HepG2 (cell line): ENCODE data around the gene NYAP1. TPM values are rescaled to one million over a fixed set of nuclear protein-coding genes. Genes with fewer than 3 reads are reported as not detected.

ENCODE experiments used
- CBFB ChIP-seq: sonication (generic); formaldehyde crosslinking; IDR thresholded peaks from 2 replicates; pipeline ENCODE4 v1.4.0; 2020; ENCODE audit warnings: missing genetic modification reagents
- CENPX ChIP-seq: sonication (generic); formaldehyde crosslinking; IDR thresholded peaks from 2 replicates; pipeline ENCODE4 v1.9.0; 2021; ENCODE audit warnings: mild to moderate bottlenecking, missing genetic modification reagents, moderate library complexity
- FOXC1 ChIP-seq: sonication (generic); formaldehyde crosslinking; IDR thresholded peaks from 2 replicates; pipeline ENCODE4 v1.8.0; 2022; ENCODE audit warnings: mild to moderate bottlenecking, missing genetic modification reagents, borderline replicate concordance
- HNRNPL ChIP-seq: fragments of 200-400 bp; formaldehyde crosslinking; IDR thresholded peaks from 2 replicates; pipeline ENCODE4 v1.6.1; 2017; ENCODE audit warnings: mild to moderate bottlenecking, low read depth, low read length
- IKZF4 ChIP-seq: sonication (generic); formaldehyde crosslinking; IDR thresholded peaks from 2 replicates; pipeline ENCODE4 v1.5.1; 2020; ENCODE audit warnings: borderline replicate concordance, mild to moderate bottlenecking, low read depth, missing genetic modification reagents; ENCODE audit errors: not compliant biosample characterization
- RBFOX2 ChIP-seq: fragments of 200-400 bp; formaldehyde crosslinking; IDR thresholded peaks from 2 replicates; pipeline ENCODE4 v1.6.1; 2017; ENCODE audit warnings: low read depth, mild to moderate bottlenecking, low read length
- RXRA ChIP-seq: sonication (generic); formaldehyde crosslinking; IDR thresholded peaks from 2 replicates; pipeline ENCODE4 v1.5.1; 2020; ENCODE audit warnings: missing genetic modification reagents
- SRSF1 ChIP-seq: fragments of 200-400 bp; formaldehyde crosslinking; optimal IDR thresholded peaks from 2 replicates; pipeline ENCODE3; 2017; ENCODE audit warnings: mild to moderate bottlenecking, low read depth, low read length, moderate library complexity
- TAF15 ChIP-seq: fragments of 200-400 bp; formaldehyde crosslinking; IDR thresholded peaks from one replicate; pipeline ENCODE4 v1.6.1; 2018; ENCODE audit warnings: mild to moderate bottlenecking, low read depth, low read length; ENCODE audit not compliant: poor library complexity, severe bottlenecking
- ZBTB38 ChIP-seq: sonication (generic); formaldehyde crosslinking; IDR thresholded peaks from 2 replicates; pipeline ENCODE4 v1.5.1; 2020; ENCODE audit warnings: mild to moderate bottlenecking, missing genetic modification reagents
- ZMAT3 ChIP-seq: sonication (generic); formaldehyde crosslinking; conservative IDR thresholded peaks from 2 replicates; pipeline ENCODE4 v1.7.0; 2021; ENCODE audit warnings: missing genetic modification reagents
- ZNF251 ChIP-seq: sonication (generic); formaldehyde crosslinking; IDR thresholded peaks from 2 replicates; pipeline ENCODE4 v1.9.0; 2021; ENCODE audit warnings: mild to moderate bottlenecking, missing genetic modification reagents
- ZNF468 ChIP-seq: sonication (generic); formaldehyde crosslinking; IDR thresholded peaks from 2 replicates; pipeline ENCODE4 v1.8.0; 2022; ENCODE audit warnings: mild to moderate bottlenecking, moderate library complexity, missing genetic modification reagents
- ZNF607 ChIP-seq: sonication (generic); formaldehyde crosslinking; IDR thresholded peaks from 2 replicates; pipeline ENCODE4 v1.5.1; 2020; ENCODE audit warnings: missing genetic modification reagents, mild to moderate bottlenecking, borderline replicate concordance
- ZNF792 ChIP-seq: IDR thresholded peaks from 2 replicates; pipeline ENCODE4 v1.6.1; 2016
- ZSCAN25 ChIP-seq: sonication (generic); formaldehyde crosslinking; IDR thresholded peaks from 2 replicates; pipeline ENCODE4 v1.8.0; 2022; ENCODE audit warnings: mild to moderate bottlenecking, missing genetic modification reagents
- polyA plus RNA-seq, 8 experiments: library from polyadenylated mRNA; depleted of rRNA in 3 of 8; stranded (reverse) in 7 of 8; unstranded in 1 of 8; fragments of >200 nt; fragmentation: Illumina TruSeq in 4 of 8; extraction: Trizol in 4 of 8; gene quantifications; 2 replicates each; pipeline versions ENCODE4 v1.2.1 to v1.2.3, GENCODE V29; 2011 to 2016; ENCODE audit warnings: low read depth in 4 of 8, missing spikeins in 1 of 8, mixed read lengths in 1 of 8; ENCODE audit not compliant: insufficient read depth in 1 of 8
- total RNA-seq, 5 experiments: library from RNA; depleted of rRNA; stranded (reverse); fragments of >200 nt; fragmentation: Illumina TruSeq; extraction: Trizol; gene quantifications; 2 replicates each; pipeline ENCODE4 v1.2.3, GENCODE V29; 2016; ENCODE audit warnings: low read depth in 1 of 5
- TF ChIP-seq, protein P1 (sequence below), 2 experiments: sonication (generic) in 1 of 2; formaldehyde crosslinking in 1 of 2; IDR thresholded peaks; 2 replicates each; pipeline versions ENCODE4 v1.4.0 to v1.6.1; 2018 to 2020; ENCODE audit warnings: missing genetic modification reagents in 2 of 2, borderline replicate concordance in 1 of 2, low read depth in 1 of 2, mild to moderate bottlenecking in 1 of 2, missing biosample characterization in 1 of 2
- TF ChIP-seq, protein P2 (sequence below): IDR thresholded peaks from 2 replicates; pipeline ENCODE4 v1.6.1; 2016; ENCODE audit warnings: mild to moderate bottlenecking
- TF ChIP-seq, protein P3 (sequence below): IDR thresholded peaks from 2 replicates; pipeline ENCODE4 v1.6.1; 2018; ENCODE audit warnings: missing genetic modification reagents, mild to moderate bottlenecking, missing compliant biosample characterization
- TF ChIP-seq, protein P4 (sequence below): IDR thresholded peaks from 2 replicates; pipeline ENCODE4 v1.6.1; 2016; ENCODE audit warnings: mild to moderate bottlenecking, missing biosample characterization, missing genetic modification reagents
- TF ChIP-seq, protein P5 (sequence below): IDR thresholded peaks from 2 replicates; pipeline ENCODE4 v1.6.1; 2016; ENCODE audit warnings: low read depth, borderline replicate concordance

NYAP1 gene
- total and polyA plus RNA-seq, 2 of the 13 experiments (the other 11 are each of a cell fraction or from before 2014, with no cell fraction given) = 0.15 to 0.46 TPM

DNA sequence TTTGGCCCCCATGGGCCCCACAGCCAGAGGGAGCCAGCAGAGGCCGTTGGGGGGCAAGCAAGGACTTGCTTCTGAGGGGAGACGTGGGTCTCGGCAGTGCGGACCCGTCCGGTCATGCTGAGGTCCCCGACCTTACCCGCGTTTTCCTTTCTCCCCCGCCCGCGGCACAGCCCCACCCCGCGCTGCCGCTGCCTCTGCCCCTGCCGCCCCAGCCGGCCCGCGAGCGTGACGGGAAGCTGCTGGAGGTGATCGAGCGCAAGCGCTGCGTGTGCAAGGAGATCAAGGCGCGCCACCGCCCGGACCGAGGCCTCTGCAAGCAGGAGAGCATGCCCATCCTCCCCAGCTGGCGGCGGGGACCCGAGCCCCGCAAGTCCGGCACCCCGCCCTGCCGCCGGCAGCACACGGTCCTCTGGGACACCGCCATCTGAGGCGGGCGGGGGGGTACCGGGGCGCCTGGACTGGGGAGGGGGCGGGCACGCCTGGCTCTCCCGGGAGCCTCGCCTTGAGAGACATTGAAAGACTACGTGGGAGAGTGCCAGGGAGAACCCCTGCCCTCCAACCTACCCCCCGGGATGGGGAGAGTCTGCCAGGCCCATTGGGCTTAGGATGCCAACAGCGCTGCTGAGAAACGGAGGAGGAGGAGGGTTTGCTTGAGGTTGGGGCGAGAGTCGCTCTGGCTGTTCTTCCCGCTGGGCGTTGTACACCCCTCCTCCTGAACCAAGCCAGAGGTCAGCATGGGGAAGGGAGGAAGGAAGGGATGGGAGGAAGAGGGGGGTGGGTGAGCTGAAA lies 9.9 kb downstream of the NYAP1 start (continued):
- no peak for TF ChIP-seq ZNF607 (CRISPR knock-in tag)
- TF ChIP-seq ZNF468 (CRISPR knock-in tag) = no peak
- TF ChIP-seq ZBTB38 (CRISPR knock-in tag) = no peak
- TF ChIP-seq TAF15 = peak; percentile 70
- TF ChIP-seq ZSCAN25 (CRISPR knock-in tag) = peak; percentile 41; the same call in 1 of the 2 replicates
- TF ChIP-seq HNRNPL = 0 out of 2 replicates have a peak, but pooled peaks have one; percentile 32
- TF ChIP-seq, protein P1, sequence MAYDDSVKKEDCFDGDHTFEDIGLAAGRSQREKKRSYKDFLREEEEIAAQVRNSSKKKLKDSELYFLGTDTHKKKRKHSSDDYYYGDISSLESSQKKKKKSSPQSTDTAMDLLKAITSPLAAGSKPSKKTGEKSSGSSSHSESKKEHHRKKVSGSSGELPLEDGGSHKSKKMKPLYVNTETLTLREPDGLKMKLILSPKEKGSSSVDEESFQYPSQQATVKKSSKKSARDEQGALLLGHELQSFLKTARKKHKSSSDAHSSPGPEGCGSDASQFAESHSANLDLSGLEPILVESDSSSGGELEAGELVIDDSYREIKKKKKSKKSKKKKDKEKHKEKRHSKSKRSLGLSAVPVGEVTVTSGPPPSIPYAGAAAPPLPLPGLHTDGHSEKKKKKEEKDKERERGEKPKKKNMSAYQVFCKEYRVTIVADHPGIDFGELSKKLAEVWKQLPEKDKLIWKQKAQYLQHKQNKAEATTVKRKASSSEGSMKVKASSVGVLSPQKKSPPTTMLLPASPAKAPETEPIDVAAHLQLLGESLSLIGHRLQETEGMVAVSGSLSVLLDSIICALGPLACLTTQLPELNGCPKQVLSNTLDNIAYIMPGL (CRISPR knock-in tag; IDR thresholded peaks at IDR 0.05; ENCODE audit: borderline replicate concordance in 1 of 2, low read depth in 1 of 2) = peak; percentile 18 to 71; a peak in 1 of 4 replicates
- peak; percentile 49 for TF ChIP-seq IKZF4 (CRISPR knock-in tag)
- TF ChIP-seq, protein P2, sequence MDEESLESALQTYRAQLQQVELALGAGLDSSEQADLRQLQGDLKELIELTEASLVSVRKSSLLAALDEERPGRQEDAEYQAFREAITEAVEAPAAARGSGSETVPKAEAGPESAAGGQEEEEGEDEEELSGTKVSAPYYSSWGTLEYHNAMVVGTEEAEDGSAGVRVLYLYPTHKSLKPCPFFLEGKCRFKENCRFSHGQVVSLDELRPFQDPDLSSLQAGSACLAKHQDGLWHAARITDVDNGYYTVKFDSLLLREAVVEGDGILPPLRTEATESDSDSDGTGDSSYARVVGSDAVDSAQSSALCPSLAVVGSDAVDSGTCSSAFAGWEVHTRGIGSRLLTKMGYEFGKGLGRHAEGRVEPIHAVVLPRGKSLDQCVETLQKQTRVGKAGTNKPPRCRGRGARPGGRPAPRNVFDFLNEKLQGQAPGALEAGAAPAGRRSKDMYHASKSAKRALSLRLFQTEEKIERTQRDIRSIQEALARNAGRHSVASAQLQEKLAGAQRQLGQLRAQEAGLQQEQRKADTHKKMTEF (CRISPR knock-in tag) = peak; percentile 56; the same call in 1 of the 2 replicates
- no peak for TF ChIP-seq CENPX
- TF ChIP-seq, protein P3, sequence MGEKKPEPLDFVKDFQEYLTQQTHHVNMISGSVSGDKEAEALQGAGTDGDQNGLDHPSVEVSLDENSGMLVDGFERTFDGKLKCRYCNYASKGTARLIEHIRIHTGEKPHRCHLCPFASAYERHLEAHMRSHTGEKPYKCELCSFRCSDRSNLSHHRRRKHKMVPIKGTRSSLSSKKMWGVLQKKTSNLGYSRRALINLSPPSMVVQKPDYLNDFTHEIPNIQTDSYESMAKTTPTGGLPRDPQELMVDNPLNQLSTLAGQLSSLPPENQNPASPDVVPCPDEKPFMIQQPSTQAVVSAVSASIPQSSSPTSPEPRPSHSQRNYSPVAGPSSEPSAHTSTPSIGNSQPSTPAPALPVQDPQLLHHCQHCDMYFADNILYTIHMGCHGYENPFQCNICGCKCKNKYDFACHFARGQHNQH (CRISPR knock-in tag) = peak; percentile 42; the same call in 1 of the 2 replicates
- peak; percentile 64 for TF ChIP-seq RBFOX2
- peak; percentile 72 for TF ChIP-seq RXRA
- TF ChIP-seq ZMAT3 = no peak
- TF ChIP-seq ZNF792 (CRISPR knock-in tag) = peak; percentile 50; the same call in 1 of the 2 replicates
- no peak for TF ChIP-seq ZNF251 (CRISPR knock-in tag)
- no peak for TF ChIP-seq CBFB (CRISPR knock-in tag)
- TF ChIP-seq FOXC1 (CRISPR knock-in tag) = no peak
- no peak for TF ChIP-seq SRSF1
- TF ChIP-seq, protein P4, sequence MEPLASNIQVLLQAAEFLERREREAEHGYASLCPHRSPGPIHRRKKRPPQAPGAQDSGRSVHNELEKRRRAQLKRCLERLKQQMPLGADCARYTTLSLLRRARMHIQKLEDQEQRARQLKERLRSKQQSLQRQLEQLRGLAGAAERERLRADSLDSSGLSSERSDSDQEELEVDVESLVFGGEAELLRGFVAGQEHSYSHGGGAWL (CRISPR knock-in tag) = peak; percentile 52; the same call in 1 of the 2 replicates
- TF ChIP-seq, protein P5, sequence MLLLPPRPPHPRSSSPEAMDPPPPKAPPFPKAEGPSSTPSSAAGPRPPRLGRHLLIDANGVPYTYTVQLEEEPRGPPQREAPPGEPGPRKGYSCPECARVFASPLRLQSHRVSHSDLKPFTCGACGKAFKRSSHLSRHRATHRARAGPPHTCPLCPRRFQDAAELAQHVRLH (CRISPR knock-in tag) = peak; percentile 67; the same call in 1 of the 2 replicates
